ENCODE results near the gene FA2H. TPM values are rescaled to one million over a fixed set of nuclear protein-coding genes. Genes with fewer than 3 reads are reported as not detected.
A peak's percentile ranks its signal among the peaks of the same experiment; 100 is the strongest.

Gene FA2H
- total and polyA plus RNA-seq, 8 donors, result 2.2 to 6.4 (median 4.1) TPM

DNA sequence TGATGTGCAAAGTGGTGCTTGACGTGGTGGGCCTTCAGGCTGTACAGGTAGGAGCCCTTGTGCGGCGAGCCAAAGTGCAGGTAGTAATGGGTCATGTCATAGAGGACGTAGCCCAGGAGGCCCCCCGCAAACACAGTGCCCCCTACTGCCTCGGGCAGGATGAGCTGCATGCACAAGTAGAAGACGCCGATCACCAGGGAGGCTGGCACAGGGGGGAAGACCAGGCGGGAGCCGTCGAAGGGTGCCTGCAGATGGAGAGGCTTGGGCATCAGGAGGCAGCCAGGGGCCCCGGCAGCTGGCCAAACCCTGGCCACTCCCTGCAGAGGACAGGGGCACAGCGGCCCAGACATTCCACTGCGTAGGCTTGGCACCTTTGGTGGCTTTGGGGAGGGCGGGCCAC lies 58.3 kb downstream of the FA2H start:
- H3K4me3 ChIP-seq, result no peak overlapping the region
- no peak for FAIRE-seq
- H3K27ac ChIP-seq, result no peak overlapping the region
- H3K4me1 ChIP-seq, result no peaks in the 10 kb centered on the region
- 87% methylated on average over 13 to 15 of the region's 15 CpGs for WGBS, 2 donors
- no peaks in the 10 kb centered on the region for H3K27me3 ChIP-seq
- no peaks in the 10 kb centered on the region for H3K36me3 ChIP-seq
- DNase-seq, result peak in 1 of 6 donors; percentile 55
- no peak for ATAC-seq
- intact Hi-C loops (cut with DNase I), result loop anchor here in 2 of 3 donors (10.0 kb wide), 2 partner anchors 138 to 148 kb away; no protein-coding TSS in a partner anchor
- H3K9me3 ChIP-seq, result no peaks in the 10 kb centered on the region
- TF ChIP-seq, protein P1, sequence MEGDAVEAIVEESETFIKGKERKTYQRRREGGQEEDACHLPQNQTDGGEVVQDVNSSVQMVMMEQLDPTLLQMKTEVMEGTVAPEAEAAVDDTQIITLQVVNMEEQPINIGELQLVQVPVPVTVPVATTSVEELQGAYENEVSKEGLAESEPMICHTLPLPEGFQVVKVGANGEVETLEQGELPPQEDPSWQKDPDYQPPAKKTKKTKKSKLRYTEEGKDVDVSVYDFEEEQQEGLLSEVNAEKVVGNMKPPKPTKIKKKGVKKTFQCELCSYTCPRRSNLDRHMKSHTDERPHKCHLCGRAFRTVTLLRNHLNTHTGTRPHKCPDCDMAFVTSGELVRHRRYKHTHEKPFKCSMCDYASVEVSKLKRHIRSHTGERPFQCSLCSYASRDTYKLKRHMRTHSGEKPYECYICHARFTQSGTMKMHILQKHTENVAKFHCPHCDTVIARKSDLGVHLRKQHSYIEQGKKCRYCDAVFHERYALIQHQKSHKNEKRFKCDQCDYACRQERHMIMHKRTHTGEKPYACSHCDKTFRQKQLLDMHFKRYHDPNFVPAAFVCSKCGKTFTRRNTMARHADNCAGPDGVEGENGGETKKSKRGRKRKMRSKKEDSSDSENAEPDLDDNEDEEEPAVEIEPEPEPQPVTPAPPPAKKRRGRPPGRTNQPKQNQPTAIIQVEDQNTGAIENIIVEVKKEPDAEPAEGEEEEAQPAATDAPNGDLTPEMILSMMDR (IDR thresholded peaks at IDR 0.05), result no peak

DNA sequence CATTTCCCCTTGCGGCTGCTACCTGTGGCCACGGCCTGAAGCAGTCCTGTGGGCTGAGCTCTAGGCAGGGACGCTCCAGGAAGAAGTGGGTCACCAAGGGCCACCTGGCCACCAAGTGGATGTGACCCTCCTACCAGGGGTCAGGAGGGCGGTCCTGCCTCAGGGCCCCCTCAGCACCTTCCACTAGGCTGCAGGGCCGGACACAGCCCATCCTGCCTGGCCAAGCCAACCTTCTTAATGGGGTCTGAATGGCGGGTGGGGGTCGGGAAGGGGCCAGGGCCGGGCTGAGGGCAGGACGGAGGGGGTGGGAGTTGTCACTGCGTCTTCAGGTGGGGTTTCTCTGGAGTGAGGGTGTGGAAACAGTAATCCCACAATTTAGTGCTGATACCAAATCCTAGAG lies 60.7 kb downstream of the FA2H start:
- intact Hi-C loops (cut with DNase I), result loop anchor here in 2 of 3 donors (10.0 kb wide), 2 partner anchors 141 to 151 kb away; no protein-coding TSS in a partner anchor
- H3K9me3 ChIP-seq, result no peaks in the 10 kb centered on the region
- FAIRE-seq (no peak), ATAC-seq (no peak), DNase-seq (peak in 1 of 6 donors; percentile 42)
- no peak overlapping the region for H3K4me3 ChIP-seq
- TF ChIP-seq, protein P1 (IDR thresholded peaks at IDR 0.05), result no peak
- no peaks in the 10 kb centered on the region for H3K4me1 ChIP-seq
- WGBS, 2 donors, result 90 to 95% methylated on average over 10 of the region's 10 CpGs
- no peaks in the 10 kb centered on the region for H3K27me3 ChIP-seq
- no peak overlapping the region for H3K27ac ChIP-seq
- H3K36me3 ChIP-seq, result no peaks in the 10 kb centered on the region

DNA sequence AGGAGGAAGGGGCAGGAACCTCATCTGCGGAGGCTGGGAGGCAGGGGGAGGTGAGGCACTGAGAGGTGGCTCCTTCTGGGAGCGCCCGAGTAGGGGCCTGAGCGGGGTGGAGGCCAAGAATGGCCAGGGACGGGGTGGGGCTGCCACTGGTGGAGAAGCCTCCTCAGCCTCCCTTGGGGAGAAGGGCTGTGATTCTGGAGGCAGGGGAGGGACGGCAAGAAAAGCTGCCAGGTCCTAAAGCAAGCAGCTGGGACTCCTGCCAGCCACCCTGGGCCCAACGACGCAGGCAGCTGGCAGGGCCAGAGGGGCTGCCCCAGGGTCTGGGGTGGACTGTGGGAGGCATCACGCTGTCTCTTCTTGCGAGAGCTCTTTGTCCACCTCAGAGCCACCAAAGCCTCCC lies 61.3 kb downstream of the FA2H start:
- TF ChIP-seq, protein P1 (IDR thresholded peaks at IDR 0.05), result no peak
- DNase-seq, result peak in 1 of 6 donors; percentile 55

DNA sequence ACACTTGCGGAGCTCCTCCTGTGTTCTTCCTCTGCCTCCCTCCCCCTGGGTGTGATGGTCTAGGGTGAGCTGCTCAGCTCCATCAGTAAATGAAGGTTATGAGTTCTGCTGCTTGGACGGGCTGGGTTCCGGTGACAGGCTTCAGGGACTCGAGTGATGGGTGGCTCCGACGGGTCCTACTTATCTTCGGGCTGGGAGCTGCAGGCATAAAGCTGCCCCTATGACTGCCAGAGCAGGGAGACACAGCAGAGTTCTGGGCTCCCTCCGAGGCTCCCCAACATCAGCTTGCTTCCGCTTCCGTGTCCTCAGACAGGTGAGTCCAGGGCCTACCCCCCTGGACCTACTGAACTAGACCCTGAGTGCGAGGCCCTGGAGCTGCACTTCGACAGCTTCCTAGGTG lies 62.7 kb downstream of the FA2H start:
- TF ChIP-seq, protein P1 (IDR thresholded peaks at IDR 0.05), result no peak
- no peaks in the 10 kb centered on the region for H3K4me1 ChIP-seq
- H3K27ac ChIP-seq, result no peak overlapping the region
- ATAC-seq (no peak), DNase-seq (no peak), FAIRE-seq (no peak)
- no peak overlapping the region for H3K4me3 ChIP-seq
- 89 to 93% methylated on average over 12 of the region's 12 CpGs for WGBS, 2 donors
- no peaks in the 10 kb centered on the region for H3K9me3 ChIP-seq
- H3K27me3 ChIP-seq, result no peaks in the 10 kb centered on the region
- H3K36me3 ChIP-seq, result no peaks in the 10 kb centered on the region
- intact Hi-C loops (cut with DNase I), result loop anchor here in 2 of 3 donors (10.0 kb wide), 2 partner anchors 143 to 153 kb away; no protein-coding TSS in a partner anchor

More for the DNA sequence above, 61.3 kb downstream of the FA2H start:
- 88% methylated on average over 9 to 10 of the region's 10 CpGs for WGBS, 2 donors
- FAIRE-seq (no peak), ATAC-seq (no peak)
- Histone ChIP-seq H3K9me3 (no peaks in the 10 kb centered on the region), H3K4me3 (no peak overlapping the region), H3K27me3 (no peaks in the 10 kb centered on the region), H3K4me1 (no peaks in the 10 kb centered on the region), H3K36me3 (no peaks in the 10 kb centered on the region), H3K27ac (no peak overlapping the region)
- intact Hi-C loops (cut with DNase I), result loop anchor here in 2 of 3 donors (10.0 kb wide), 2 partner anchors 141 to 151 kb away; no protein-coding TSS in a partner anchor

DNA sequence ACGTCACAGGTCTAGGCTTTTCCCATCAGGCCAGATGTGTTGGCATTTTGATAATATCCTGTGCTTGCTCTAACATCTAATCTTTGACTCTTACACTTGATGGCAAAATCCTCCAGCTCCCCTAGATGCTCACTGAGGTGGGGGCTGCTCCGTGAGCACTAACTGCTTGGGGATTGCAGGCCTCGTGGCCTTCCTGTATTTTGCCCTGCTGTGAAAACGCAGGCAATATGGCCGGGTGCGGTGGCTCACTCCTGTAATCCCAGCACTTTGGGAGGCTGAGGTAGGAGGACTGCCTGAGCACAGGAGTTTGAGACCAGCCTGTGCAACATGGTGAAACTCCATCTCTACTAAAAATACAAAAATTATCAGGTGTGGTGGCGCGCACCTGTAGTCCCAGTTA lies 64.2 kb downstream of the FA2H start:
- H3K4me3 ChIP-seq, result no peak overlapping the region
- TF ChIP-seq, protein P1 (IDR thresholded peaks at IDR 0.05), result no peak
- H3K36me3 ChIP-seq, result no peaks in the 10 kb centered on the region
- no peak for DNase-seq
- no peak for ATAC-seq
- WGBS, 2 donors, result 91 to 94% methylated on average over 8 of the region's 8 CpGs
- H3K9me3 ChIP-seq, result no peaks in the 10 kb centered on the region
- H3K4me1 ChIP-seq, result no peaks in the 10 kb centered on the region
- H3K27ac ChIP-seq, result no peak overlapping the region
- FAIRE-seq, result no peak
- intact Hi-C loops (cut with DNase I), result loop anchor here in 2 of 3 donors (10.0 kb wide), 2 partner anchors 144 to 154 kb away; no protein-coding TSS in a partner anchor
- no peaks in the 10 kb centered on the region for H3K27me3 ChIP-seq

Data from pancreas (tissue), 10 donors.